Small intestine (tissue), 7 donors: ENCODE measurements around the gene ATP13A1. TPM values are rescaled to one million over a fixed set of nuclear protein-coding genes. Genes with fewer than 3 reads are reported as not detected.

ENCODE experiments used
- DNase-seq, 2 donors: peaks; one replicate each; pipeline versions ENCODE4 v3.0.0 to v3.0.0-alpha.2; 2013
- FAIRE-seq: peaks from 2 replicates; lab custom pipeline; 2012; peaks lifted over from hg19 to GRCh38; lab: Jason Lieb, UNC
- H3K27ac ChIP-seq, 3 donors: one replicate each; pipeline ENCODE4 v1.5.1; 2013; ENCODE audit warnings: low read length in 2 of 3, mild to moderate bottlenecking in 2 of 3, control low read depth in 1 of 3, inconsistent platforms in 1 of 3, low read depth in 1 of 3, moderate library complexity in 1 of 3
- H3K27me3 ChIP-seq, 3 donors: one replicate each; pipeline ENCODE4 v1.6.1; 2013; ENCODE audit warnings: low read length in 3 of 3, inconsistent platforms in 1 of 3; ENCODE audit not compliant: control insufficient read depth in 3 of 3, insufficient read depth in 3 of 3
- H3K36me3 ChIP-seq, 3 donors: one replicate each; pipeline ENCODE4 v1.6.1; 2013; ENCODE audit warnings: low read length in 3 of 3, inconsistent platforms in 1 of 3, low read depth in 1 of 3, mild to moderate bottlenecking in 1 of 3, moderate library complexity in 1 of 3; ENCODE audit not compliant: control insufficient read depth in 3 of 3, insufficient read depth in 2 of 3
- H3K4me1 ChIP-seq, 3 donors: one replicate each; pipeline ENCODE4 v1.6.1; 2013; ENCODE audit warnings: low read length in 2 of 3, inconsistent platforms in 1 of 3, low read depth in 1 of 3, mild to moderate bottlenecking in 1 of 3, moderate library complexity in 1 of 3; ENCODE audit not compliant: control insufficient read depth in 3 of 3, insufficient read depth in 2 of 3
- H3K4me3 ChIP-seq, 3 donors: one replicate each; pipeline ENCODE4 v1.5.1; 2013; ENCODE audit warnings: low read length in 3 of 3, control low read depth in 1 of 3, inconsistent platforms in 1 of 3, low read depth in 1 of 3, mild to moderate bottlenecking in 1 of 3, moderate library complexity in 1 of 3
- H3K9me3 ChIP-seq, 2 donors: one replicate each; pipeline ENCODE4 v1.6.1; 2013; ENCODE audit warnings: low read depth in 1 of 2, low read length in 1 of 2; ENCODE audit not compliant: control insufficient read depth in 2 of 2, insufficient read depth in 1 of 2
- WGBS, 3 donors: extraction: QIAGEN DNeasy Blood & Tissue Kit; methylation state at CpG; one replicate each; pipeline ENCODE4 v1.1.7; 2013; 5-methylcytosine and 5-hydroxymethylcytosine counted together
- polyA plus RNA-seq, 4 donors: library from polyadenylated mRNA; stranded (reverse) in 3 of 4; unstranded in 1 of 4; fragments of 200-250 nt in 3 of 4; fragments of 120-200 nt in 1 of 4; gene quantifications; one replicate each; pipeline versions ENCODE4 v1.2.1 to v1.2.3, GENCODE V29; 2013
- donor health status: healthy with polysubstance abuse.
- donor health status: control.
- donor health status: control.
- donor health status: Bipolar disorder and iron deficiency.
- donor health status: healthy.

Gene ATP13A1
- polyA plus RNA-seq, 4 donors, result 40.3 to 60.8 (median 45.9) TPM

DNA sequence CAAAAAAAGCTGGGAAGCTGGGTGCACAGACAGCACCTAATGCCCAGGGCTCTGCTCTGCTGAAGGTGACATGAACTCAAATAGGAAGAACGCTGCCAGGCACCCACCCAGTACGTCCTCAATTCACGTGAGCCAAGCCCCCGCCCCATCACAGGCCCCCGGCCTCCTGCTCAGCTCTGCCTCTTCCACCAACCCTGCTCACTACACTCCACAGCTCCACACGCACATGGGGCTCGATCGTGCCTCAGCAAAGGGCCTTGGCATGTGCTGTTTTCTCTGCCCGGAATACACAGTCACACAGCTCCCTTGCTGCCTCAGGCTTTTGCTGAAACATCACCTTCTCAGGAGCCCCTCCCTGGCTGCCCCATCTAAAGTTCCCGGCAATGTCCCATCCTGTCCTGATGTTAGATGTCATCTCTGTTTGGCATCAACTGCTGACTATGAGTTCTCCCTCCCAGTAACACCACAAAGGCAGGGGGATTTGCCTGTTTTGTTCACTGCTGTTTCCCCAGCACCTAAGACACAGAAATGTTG, 2.3 kb downstream of the ATP13A1 start:
- DNase-seq, result no peak
- H3K36me3 ChIP-seq, result peaks cover 5 to 49% (median 7%) of the 10 kb centered on the region in 3 donors
- H3K27ac ChIP-seq, result peak overlapping the region in 1 of 3 donors; percentile 15
- FAIRE-seq, result no peak
- H3K4me1 ChIP-seq, result peaks cover 7 to 8% (median 8%) of the 10 kb centered on the region in 3 donors
- H3K27me3 ChIP-seq, result no peaks in the 10 kb centered on the region
- no peaks in the 10 kb centered on the region for H3K9me3 ChIP-seq
- WGBS, 3 donors, result 83 to 93% (median 89%) methylated on average over 10 of the region's 10 CpGs
- peak overlapping the region in 1 of 3 donors; percentile 8 for H3K4me3 ChIP-seq

DNA sequence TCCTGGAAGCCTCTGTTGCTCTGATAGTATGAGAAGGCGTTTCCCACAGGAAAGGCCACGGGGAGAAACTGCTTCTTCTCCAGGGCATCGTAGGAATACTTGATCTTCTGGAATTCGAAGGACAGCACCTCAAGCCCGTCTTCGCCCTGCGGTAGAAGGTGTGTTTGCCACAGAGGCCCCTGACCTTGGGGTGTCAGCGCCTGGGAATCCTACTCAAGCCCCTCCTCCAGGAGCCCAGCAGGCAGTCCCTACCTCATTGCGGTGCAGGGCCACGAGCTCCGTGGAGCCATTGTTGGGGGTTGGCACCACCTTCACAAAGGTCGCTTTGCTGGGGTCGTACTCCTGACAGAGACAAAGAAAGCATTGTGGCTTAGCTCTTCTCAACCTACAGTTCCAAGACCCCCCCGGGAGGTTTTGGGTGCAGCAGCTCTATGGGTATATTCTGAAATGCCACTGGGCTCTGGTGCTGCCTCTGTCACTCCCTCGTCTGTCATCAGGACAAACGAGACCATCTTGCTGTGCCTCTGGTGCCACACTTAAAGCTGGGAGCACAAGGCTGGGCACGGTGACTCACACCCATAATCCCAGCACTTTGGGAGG, 3.7 kb downstream of the ATP13A1 start:
- no peaks in the 10 kb centered on the region for H3K27me3 ChIP-seq

GRCh38 chr19:19657397-19657783, 6.1 kb downstream of the ATP13A1 start:
- WGBS, 3 donors, result 79 to 89% (median 86%) methylated on average over 9 to 10 of the region's 10 CpGs
- H3K4me3 ChIP-seq, result no peak overlapping the region
- H3K27ac ChIP-seq, result no peak overlapping the region
- H3K36me3 ChIP-seq, result peaks cover 24 to 87% (median 25%) of the 10 kb centered on the region in 3 donors
- H3K9me3 ChIP-seq, result no peaks in the 10 kb centered on the region
- peaks cover 4 to 8% (median 5%) of the 10 kb centered on the region in 3 donors for H3K4me1 ChIP-seq
- DNase-seq (no peak), FAIRE-seq (no peak)
- no peaks in the 10 kb centered on the region for H3K27me3 ChIP-seq

More for the DNA sequence above, 3.7 kb downstream of the ATP13A1 start:
- peaks cover 14 to 64% (median 16%) of the 10 kb centered on the region in 3 donors for H3K36me3 ChIP-seq
- WGBS, 3 donors, result 82 to 89% (median 86%) methylated on average over 17 of the region's 17 CpGs
- no peaks in the 10 kb centered on the region for H3K9me3 ChIP-seq
- H3K4me3 ChIP-seq, result no peak overlapping the region
- no peak overlapping the region for H3K27ac ChIP-seq
- peaks cover 7 to 8% (median 8%) of the 10 kb centered on the region in 3 donors for H3K4me1 ChIP-seq
- no peak for FAIRE-seq
- DNase-seq, result no peak

- Histone ChIP-seq H3K27me3 (no peaks in the 10 kb centered on the region), H3K4me3 (no peak overlapping the region), H3K9me3 (no peaks in the 10 kb centered on the region), H3K4me1 (peaks cover 0 to 5% (median 0%) of the 10 kb centered on the region in 3 donors), H3K27ac (no peak overlapping the region), H3K36me3 (peaks cover 26 to 89% (median 26%) of the 10 kb centered on the region in 3 donors)
- WGBS, 3 donors, result 95 to 96% (median 96%) methylated on average over 33 of the region's 33 CpGs
- DNase-seq (no peak), FAIRE-seq (no peak)
Measured at GRCh38 chr19:19656451-19657396, 6.8 kb downstream of the ATP13A1 start.

GRCh38 chr19:19655641-19656343, 7.7 kb downstream of the ATP13A1 start:
- peaks cover 26 to 92% (median 30%) of the 10 kb centered on the region in 3 donors for H3K36me3 ChIP-seq
- DNase-seq (no peak), FAIRE-seq (no peak)
- H3K27ac ChIP-seq, result no peak overlapping the region
- no peaks in the 10 kb centered on the region for H3K4me1 ChIP-seq
- no peaks in the 10 kb centered on the region for H3K9me3 ChIP-seq
- WGBS, 3 donors, result 89 to 91% (median 91%) methylated on average over 26 to 27 of the region's 27 CpGs
- H3K27me3 ChIP-seq, result no peaks in the 10 kb centered on the region
- no peak overlapping the region for H3K4me3 ChIP-seq

GRCh38 chr19:19655051-19655594, 8.4 kb downstream of the ATP13A1 start:
- WGBS, 3 donors, result 95 to 97% (median 96%) methylated on average over 22 of the region's 22 CpGs
- H3K27ac ChIP-seq, result no peak overlapping the region
- H3K36me3 ChIP-seq, result peaks cover 26 to 99% (median 32%) of the 10 kb centered on the region in 3 donors
- DNase-seq (no peak), FAIRE-seq (no peak)
- no peaks in the 10 kb centered on the region for H3K27me3 ChIP-seq
- no peaks in the 10 kb centered on the region for H3K9me3 ChIP-seq
- no peak overlapping the region for H3K4me3 ChIP-seq
- H3K4me1 ChIP-seq, result no peaks in the 10 kb centered on the region

- no peak for FAIRE-seq
Measured at GRCh38 chr19:19654441-19654840, 9.0 kb downstream of the ATP13A1 start.

More at GRCh38 chr19:19654441-19654840, 9.0 kb downstream of the ATP13A1 start:
- Histone ChIP-seq H3K27me3 (no peaks in the 10 kb centered on the region), H3K9me3 (no peaks in the 10 kb centered on the region), H3K4me3 (no peak overlapping the region), H3K36me3 (peaks cover 26 to 100% (median 30%) of the 10 kb centered on the region in 3 donors), H3K27ac (no peak overlapping the region), H3K4me1 (no peaks in the 10 kb centered on the region)
- WGBS, 3 donors, result 95 to 98% (median 95%) methylated on average over 15 of the region's 15 CpGs
- DNase-seq, result no peak
